Tibial artery (tissue), 4 donors: Measurements from ENCODE around the gene OSM.

Experiments used
- DNase-seq, 2 donors: peaks; one replicate each; pipeline ENCODE4 v3.0.0-alpha.2; 2019
- H3K27ac ChIP-seq, 2 donors: fragments of 200-600 bp; sonication (generic) in 1 of 2; 1 replicate in 1 of 2; 2 replicates in 1 of 2; pipeline ENCODE4 v1.5.1; 2018 to 2019; ENCODE audit warnings: mild to moderate bottlenecking in 1 of 2
- H3K27me3 ChIP-seq, 2 donors: fragments of 200-600 bp; sonication (generic) in 1 of 2; one replicate each; pipeline versions ENCODE4 v1.5.1 to v1.6.0; 2016 to 2019
- H3K36me3 ChIP-seq, 3 donors: fragments of 200-600 bp; sonication (generic) in 2 of 3; one replicate each; pipeline ENCODE4 v1.5.1; 2016 to 2019; ENCODE audit warnings: mild to moderate bottlenecking in 2 of 3
- H3K4me1 ChIP-seq, 4 donors: fragments of 200-600 bp; sonication (generic) in 2 of 4; 1 replicate in 3 of 4; 2 replicates in 1 of 4; pipeline ENCODE4 v1.5.1; 2016 to 2019
- H3K4me3 ChIP-seq, 2 donors: fragments of 200-600 bp; sonication (generic) in 1 of 2; 1 replicate in 1 of 2; 2 replicates in 1 of 2; pipeline ENCODE4 v1.5.1; 2018 to 2019; ENCODE audit warnings: mild to moderate bottlenecking in 2 of 2
- H3K9me3 ChIP-seq, 3 donors: fragments of 200-600 bp; sonication (generic) in 1 of 3; one replicate each; pipeline ENCODE4 v1.5.1; 2016 to 2019
- CTCF ChIP-seq, 2 experiments: fragments of 200-600 bp in 1 of 2; fragments of 450-650 bp in 1 of 2; IDR thresholded peaks; one replicate each; pipeline ENCODE4 v1.5.1; 2017 to 2019; ENCODE audit warnings: antibody characterized with exemption in 2 of 2, mild to moderate bottlenecking in 1 of 2, moderate library complexity in 1 of 2
- intact Hi-C: fragments of 100-400 bp; cut with DNase I; formaldehyde crosslinking; loops from one replicate; pipeline ENCODE4 v1.15.0; 2023; ENCODE audit warnings: low total_unique reads

Gene OSM

GRCh38 chr22:30306627-30307011 lies 40.0 kb upstream of the OSM start:
- H3K4me1 ChIP-seq = peaks cover 16 to 100% (median 86%) of the 10 kb centered on the region in 4 donors
- DNase-seq = no peak
- intact Hi-C loops = no loop called here
- H3K9me3 ChIP-seq = no peaks in the 10 kb centered on the region
- peaks cover 4 to 19% (median 15%) of the 10 kb centered on the region in 3 donors for H3K36me3 ChIP-seq
- H3K27me3 ChIP-seq = no peaks in the 10 kb centered on the region
- peak overlapping the region; percentile 66 to 68 for H3K27ac ChIP-seq
- no peak overlapping the region for H3K4me3 ChIP-seq
- no peak for TF ChIP-seq CTCF (IDR thresholded peaks at IDR 0.05)

GRCh38 chr22:30305906-30306626 lies 39.4 kb upstream of the OSM start:
- peaks cover 8 to 25% (median 18%) of the 10 kb centered on the region in 3 donors for H3K36me3 ChIP-seq
- TF ChIP-seq CTCF (IDR thresholded peaks at IDR 0.05) = no peak
- intact Hi-C loops = no loop called here
- H3K4me1 ChIP-seq = peaks cover 16 to 100% (median 83%) of the 10 kb centered on the region in 4 donors
- no peaks in the 10 kb centered on the region for H3K27me3 ChIP-seq
- no peak overlapping the region for H3K4me3 ChIP-seq
- no peak for DNase-seq
- H3K27ac ChIP-seq = peak overlapping the region; percentile 66 to 68
- no peaks in the 10 kb centered on the region for H3K9me3 ChIP-seq

GRCh38 chr22:30305519-30305905 lies 38.9 kb upstream of the OSM start:
- TF ChIP-seq CTCF (IDR thresholded peaks at IDR 0.05) = no peak
- Histone ChIP-seq H3K4me1 (peaks cover 13 to 98% (median 78%) of the 10 kb centered on the region in 4 donors), H3K9me3 (no peaks in the 10 kb centered on the region), H3K27ac (peak overlapping the region; percentile 66 to 68), H3K4me3 (no peak overlapping the region), H3K36me3 (peaks cover 13 to 30% (median 24%) of the 10 kb centered on the region in 3 donors), H3K27me3 (no peaks in the 10 kb centered on the region)
- DNase-seq = peak; percentile 85 to 86
- intact Hi-C loops = no loop called here

GRCh38 chr22:30304495-30305244 lies 38.0 kb upstream of the OSM start:
- no peak for TF ChIP-seq CTCF (IDR thresholded peaks at IDR 0.05)
- intact Hi-C loops = no loop called here
- DNase-seq = peak in 1 of 2 donors; percentile 83
- peak overlapping the region; percentile 66 to 68 for H3K27ac ChIP-seq
- H3K4me3 ChIP-seq = no peak overlapping the region
- H3K27me3 ChIP-seq = no peaks in the 10 kb centered on the region
- peaks cover 13 to 96% (median 69%) of the 10 kb centered on the region in 4 donors for H3K4me1 ChIP-seq
- H3K36me3 ChIP-seq = peaks cover 16 to 38% (median 32%) of the 10 kb centered on the region in 3 donors
- no peaks in the 10 kb centered on the region for H3K9me3 ChIP-seq

GRCh38 chr22:30302810-30303138 lies 36.1 kb upstream of the OSM start:
- Histone ChIP-seq H3K9me3 (no peaks in the 10 kb centered on the region), H3K4me1 (peaks cover 8 to 95% (median 53%) of the 10 kb centered on the region in 4 donors), H3K36me3 (peaks cover 24 to 57% (median 51%) of the 10 kb centered on the region in 3 donors), H3K27ac (peak overlapping the region; percentile 38 to 66), H3K27me3 (no peaks in the 10 kb centered on the region), H3K4me3 (no peak overlapping the region)
- DNase-seq = no peak
- no peak for TF ChIP-seq CTCF (IDR thresholded peaks at IDR 0.05)
- intact Hi-C loops = no loop called here
